T-helper 22 cell (primary cell): ENCODE measurements around the gene SLC13A3.
"Not testable (repeated sequence)": the region's sequence is repeated elsewhere in the genome, so short reads cannot be mapped to it uniquely, and the experiment has no call there.

Source experiments
- DNase-seq: peaks from one replicate; pipeline ENCODE4 v3.0.0-alpha.2; 2020; ENCODE audit warnings: low read depth

SLC13A3 gene

DNA sequence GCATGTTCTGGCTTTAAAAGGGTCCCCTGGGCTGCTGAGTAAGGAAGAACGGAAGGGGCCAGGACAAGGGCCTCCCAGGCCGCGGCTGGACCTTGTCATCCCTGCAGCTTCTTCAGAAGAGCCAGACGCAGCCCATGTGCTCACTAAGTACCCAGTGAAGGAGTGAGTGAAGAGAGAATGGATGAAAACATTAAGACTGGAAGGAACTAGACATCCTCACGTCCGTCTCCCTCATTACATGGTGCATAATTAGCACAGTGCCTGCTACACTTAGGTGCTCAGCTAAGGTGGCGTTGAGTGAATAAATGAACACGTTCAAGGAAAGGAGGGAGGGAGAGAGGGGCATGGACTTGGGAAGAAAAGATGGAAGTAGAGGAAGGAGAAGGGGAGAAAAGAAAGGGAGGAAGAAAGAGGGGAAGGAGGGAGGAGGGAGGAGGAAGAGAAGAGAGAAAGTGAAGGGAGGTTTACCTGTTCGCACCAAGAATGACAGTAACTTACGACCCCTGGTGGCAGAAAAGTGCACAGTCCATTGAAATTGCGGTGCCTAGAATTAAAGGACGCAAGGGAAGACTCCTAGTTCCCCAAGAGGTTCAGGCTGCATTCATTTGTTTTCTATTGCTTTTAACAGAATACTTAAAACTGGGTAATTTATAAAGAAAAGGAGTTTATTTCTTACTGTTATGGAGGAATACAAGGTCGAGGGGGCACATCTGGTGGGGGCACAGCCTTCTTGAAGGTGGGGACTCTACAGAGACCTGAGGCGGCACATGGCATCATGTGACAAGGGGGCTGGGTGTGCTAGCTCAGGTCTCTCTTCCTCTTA is 30.0 kb upstream of the SLC13A3 start:
- peak; percentile 17 for DNase-seq

DNA sequence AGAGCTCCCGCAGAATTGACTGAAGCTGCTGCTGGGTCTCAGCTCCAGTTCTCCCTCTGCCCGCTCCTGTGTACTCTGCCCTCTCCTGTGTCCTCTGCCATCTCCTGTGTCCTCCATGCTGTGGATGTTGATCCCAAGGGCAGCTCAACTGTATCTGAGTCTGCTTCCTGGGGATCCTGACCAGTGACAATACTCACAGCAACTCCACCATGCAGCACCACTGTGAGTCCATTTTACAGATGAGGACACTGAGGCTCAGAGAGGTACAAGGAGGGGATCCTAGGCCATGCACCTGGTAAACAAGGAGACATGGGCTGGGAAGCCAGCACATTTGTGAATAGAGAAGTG is 29.4 kb upstream of the SLC13A3 start:
- DNase-seq: no peak

DNA sequence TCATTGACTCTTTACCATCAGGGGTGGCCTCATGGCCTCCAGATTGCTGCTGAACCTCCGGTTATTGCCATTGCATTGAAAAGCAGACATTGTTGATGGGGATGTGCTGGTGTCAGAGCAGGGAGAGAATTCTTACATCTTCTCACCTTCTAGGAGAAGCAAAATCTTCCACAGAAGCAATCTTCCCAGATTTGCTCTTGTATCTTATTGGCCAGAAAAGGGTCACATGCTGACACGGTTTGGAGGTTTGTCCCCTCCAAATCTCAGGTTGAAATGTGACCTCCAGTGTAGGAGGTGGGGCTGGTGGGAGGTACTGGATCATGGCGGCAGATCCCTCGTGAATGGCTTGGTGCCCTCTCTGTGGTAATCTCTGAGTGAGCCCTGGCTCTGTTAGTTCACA is 27.3 kb upstream of the SLC13A3 start:
- no peak for DNase-seq

DNA sequence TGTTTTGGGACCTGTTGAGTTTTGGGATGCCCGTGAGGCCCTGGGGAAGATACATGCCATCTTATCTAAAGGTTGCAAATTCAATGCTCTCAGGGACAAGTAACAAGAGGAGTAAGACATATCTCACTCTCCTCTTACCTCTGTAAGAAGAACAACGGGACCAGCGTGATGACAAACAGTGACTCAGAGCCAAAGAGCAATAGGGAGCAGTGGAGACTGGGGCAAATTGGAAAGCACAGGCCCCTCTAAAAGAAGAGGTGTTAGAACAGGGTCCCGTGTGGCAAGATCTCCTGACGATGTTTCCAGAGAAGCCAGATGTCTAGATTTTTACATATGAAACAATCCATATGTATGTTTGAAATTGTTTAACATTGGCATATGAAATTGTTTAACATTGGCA is 26.3 kb upstream of the SLC13A3 start:
- DNase-seq: no peak

DNA sequence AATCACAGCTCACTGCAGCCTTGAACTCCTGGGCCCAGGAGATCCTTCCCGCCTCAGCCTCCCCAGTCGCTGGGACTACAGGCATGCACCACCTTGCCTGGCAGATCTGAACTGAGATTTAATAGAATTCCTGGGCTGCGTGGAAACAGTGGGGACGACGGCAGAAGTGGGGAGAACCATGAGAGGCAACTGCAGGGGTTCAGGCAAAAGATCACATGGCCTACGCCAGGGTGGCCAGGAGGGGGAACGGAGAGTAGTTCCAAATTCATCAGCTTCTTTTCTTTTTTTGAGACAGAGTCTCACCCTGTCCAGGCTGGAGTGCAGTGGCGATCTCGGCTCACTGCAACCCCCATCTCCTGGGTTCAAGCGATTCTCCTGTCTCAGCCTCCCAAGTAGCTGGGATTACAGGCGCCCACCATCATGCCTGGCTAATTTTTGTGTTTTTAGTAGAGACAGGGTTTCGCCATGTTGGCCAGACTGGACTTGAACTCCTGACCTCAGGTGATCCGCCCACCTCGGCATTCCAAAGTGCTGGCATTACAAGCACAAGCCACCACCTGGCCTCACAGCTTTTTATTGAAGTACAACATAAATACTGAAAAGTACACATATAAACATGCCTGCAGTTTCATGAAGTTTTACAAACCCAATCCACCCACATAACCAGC is 25.5 kb upstream of the SLC13A3 start:
- not testable (repeated sequence) for DNase-seq

DNA sequence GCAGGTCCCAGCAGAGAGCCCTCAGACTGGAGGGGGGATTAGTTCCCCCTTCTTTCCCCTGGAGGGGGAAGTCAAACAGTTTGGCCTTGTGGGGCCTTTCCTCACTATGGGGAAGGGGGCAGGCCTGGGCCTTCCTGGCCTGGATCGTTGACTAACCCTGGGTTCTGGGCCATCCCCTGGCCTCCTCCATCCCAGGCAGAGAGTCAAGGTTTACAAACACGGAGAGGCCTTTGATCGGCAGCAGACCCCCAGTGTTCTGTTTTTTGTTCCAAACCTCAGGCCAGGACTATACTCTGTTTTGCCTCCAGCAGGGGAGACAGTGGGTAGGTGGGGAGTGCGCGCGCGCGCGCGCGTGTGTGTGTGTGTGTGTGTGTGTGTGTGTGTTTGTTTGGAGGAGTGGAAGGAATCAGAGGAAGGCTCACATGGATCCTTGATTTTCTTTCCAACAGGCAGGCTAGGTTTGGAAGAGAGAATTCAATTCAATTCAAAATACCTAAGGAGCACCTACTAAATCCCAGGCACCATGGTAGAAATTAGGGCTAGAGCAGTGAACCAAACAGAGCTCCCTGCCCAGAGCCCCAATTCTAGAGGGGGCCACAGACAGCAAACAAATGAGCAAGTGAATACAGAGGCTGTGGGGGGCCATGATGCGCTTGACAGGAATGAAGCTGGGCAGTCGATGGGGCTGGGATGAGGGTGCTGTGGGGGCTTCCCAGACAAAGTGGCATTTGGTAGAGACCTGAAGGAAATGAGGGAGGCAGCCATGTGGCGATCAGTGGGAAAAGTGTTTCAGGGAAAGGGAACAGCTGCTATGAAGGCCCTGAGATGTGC is 23.2 kb upstream of the SLC13A3 start:
- no peak for DNase-seq

DNA sequence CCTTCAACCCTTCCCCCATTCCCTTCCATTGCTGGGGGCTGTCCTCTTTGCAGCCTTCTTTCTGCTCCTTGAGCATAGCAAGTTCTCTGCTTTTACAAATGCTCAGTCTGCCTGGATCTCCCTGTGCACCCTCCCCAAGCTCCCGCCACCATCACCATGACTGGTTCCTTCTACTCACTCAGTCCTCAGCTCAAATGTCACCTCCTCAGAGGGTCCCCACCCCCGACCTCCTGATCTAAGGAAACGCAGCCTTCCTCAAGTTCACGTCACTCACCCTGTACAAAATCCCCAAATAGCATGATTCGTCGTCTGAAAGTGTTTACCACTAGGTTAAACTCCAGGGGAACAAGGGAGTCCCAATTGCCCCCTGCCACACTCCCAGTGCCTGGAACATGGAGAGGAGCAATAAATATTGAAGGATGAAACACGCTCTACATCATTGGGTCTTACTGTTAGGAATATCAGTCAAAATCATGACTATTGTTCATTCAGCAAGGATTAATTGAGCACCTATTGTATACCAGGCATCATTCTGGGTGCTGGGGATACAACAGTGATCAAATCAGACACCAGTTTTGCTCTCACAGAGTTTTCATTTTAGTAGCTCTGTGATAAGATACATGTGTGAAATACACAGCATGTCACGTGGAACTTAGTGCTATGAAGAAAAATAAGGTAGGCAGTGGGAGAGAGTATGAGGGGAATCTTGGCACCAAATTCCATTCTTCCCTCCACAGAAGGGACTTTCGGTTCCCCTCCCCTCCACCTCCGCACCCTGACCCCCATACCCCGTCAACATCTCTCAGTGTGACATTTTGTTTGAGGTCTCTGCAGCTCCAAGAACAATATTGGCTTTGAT is 22.4 kb upstream of the SLC13A3 start:
- no peak for DNase-seq

DNA sequence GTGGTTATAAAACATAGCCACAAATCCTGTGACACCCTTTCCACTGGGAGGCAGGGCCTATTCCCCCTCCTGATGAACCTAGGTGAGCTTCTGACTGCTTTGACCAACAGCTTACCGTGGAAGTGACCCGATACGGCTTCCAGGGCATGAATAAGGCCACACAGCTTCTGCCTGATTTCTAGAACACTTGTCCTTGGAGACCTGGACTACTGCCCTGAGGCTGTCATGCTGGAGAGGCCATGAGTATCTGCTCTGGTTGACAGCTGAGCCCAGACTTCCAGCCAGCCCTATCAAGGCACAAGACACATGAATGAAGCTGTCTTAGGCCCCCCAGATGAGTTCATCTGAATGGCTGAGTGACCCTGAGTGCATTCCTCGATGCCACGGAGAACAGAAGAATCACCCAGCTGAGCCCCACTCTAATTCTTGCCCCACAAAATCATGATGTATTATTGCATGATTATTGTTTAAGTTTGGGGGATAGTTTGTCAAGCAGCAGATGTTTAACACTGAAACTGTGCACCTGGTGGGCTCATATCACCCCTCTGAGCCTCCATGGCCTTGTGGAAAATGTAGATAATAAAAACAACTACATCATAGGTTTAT is 21.4 kb upstream of the SLC13A3 start:
- no peak for DNase-seq

DNA sequence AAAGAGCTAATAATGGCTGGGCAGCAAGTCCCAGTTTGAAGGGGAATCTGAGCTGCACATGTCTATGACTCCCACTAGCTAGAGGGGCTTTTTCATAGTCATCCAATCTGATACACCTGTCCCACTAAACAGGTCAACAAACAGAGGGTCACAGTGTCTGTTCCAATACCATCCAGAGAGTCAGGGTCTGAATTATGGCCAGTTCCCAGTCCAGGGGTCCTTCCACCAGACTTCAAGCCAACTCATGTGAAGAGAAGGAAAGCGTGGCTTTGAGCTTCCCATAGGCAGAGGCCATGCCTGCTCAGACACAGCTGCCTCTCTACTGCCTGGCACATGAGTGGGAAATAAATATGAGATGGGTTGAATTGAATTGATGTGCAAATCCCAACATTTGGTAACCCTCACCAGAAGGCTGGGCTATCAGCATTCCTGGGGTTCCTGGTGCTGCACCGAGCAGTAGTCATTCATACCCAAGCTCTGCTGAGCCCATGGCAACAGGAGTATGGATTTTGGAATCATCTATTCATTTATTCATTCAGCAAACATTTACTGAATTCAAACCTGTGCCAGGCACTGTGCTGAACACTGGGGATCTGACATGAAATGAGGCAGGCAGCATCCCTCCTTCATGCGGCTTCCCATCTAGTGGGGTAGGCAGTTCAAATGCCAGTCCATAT is 20.7 kb upstream of the SLC13A3 start:
- DNase-seq: no peak

DNA sequence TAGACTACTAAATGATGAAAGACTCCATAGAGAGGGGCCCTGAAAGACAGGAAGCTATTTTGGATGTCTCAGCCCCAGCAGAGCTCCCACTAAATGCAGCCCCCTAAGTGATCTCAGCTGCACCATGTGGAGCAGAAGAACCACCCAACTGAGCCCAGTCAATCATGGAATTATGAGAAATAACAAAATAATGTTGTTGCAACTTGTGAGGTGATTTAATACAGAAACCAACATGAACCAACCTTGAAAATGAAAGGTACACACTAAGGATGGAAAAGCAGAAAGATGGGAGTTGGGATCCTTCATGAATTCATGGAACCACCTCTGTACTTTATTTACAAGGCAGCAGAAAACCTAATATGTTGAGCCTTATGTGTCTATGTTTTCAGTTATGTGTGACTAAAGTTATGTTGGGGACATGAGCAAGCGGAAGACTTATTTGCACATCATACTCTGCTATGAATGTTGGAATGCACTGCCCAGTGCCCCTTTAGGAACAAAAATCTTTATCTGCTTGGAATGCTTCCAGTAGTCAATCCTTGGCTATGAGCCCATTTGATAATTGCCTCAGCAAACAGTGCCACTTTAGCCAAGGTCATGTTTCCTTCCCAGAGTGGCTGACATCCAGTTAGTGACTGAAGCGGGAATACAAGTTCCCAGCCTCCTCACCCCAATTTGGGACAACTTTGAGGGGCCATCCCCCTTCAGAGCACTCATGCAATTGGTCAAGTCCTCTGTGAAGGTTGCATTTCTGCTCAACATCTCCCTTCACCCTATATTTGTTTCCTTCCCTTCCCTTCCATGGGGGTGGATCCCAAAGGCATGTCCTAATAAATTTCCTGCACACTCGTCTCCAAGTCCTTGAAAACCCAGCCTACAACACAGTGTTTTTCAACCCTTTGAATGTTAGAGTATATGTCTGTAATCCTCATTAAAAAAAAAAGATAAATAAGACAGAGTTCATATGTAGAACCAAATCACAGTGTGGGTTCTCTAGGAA is 19.6 kb upstream of the SLC13A3 start:
- DNase-seq: no peak

DNA sequence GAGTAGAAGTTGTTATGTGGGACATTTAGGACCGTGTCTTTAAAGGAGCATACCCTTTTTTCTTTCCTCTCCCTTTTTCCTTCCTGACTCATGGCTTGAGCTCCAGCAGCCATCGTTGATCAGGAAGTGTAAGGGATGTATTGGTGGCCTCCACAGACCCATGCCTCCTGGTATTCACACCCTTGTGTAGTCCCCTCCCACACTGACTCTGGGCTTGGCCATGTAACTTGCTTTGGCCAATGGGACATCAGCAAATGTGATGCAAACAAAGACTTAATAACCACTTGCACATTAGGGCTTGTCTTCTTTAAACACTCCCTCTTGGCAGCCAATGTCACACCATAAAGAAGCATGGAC is 18.9 kb upstream of the SLC13A3 start:
- no peak for DNase-seq

DNA sequence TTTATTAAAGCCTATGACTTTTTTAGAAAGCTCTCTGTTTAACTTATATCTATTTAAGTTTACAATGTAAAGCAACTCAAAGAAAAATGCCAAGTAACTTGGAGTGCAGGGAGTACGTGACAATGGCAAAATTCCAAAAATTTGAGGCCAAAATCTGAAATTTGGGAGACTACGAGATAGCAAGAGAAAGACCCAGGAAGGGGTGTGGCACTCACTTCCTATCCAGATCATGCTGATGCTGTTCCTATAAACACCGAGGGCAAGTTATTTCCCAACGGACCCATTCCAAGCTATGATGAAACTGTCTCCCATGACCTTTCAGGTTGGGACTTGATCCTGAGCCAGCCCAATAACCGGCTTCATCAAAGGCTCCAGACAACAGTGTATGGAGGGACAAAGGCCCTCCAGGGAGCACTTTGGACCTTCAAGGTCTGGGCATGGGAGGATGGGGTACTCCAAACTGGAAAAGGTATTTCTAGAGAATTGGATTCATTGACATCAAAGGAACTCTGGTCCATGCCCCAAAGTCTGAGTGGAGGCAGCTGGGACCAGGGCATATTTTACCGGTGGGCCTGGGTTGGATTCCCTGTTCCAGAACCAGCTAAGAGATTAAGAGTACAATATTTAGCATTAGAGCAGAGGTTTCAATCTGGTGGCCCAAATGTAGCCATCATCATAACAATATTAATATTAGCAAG is 15.7 kb upstream of the SLC13A3 start:
- DNase-seq: no peak

DNA sequence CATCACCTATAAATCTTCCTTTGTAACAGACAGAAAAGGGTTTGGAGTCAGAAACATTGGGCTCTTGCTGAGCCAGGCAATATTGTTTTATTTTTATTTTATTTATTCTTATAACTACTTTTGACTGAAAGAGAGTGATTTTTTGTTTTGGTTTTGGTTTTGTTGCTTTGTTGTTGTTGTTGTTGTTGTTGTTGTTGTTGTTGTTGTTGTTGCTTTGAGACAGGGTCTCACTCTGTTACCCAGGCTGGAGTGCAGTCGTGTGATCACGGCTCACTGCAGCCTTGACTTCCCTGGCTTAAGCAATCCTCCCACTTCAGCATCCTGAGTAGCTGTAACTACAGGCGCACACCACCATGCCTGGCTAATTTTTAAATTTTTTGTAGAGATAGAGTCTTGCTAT is 15.0 kb upstream of the SLC13A3 start:
- DNase-seq: no peak

DNA sequence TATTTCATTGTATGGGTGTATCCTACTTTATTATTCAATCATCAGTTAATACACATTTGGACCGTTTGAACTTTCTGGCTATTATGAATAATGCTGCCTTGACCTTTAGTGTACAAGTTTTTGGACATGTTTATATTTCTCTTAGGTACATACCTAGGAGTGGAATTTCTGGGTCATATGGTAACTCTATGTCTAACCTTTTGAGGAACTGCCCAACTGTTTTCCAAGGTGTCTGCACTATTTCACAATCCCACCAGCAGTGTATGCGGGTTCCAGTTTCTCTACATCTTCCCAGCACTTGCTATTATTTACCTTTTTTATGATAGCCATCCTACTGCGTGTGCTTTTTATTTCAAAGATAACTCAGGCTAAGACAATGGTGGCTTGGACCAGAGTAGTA is 14.3 kb upstream of the SLC13A3 start:
- DNase-seq: no peak

DNA sequence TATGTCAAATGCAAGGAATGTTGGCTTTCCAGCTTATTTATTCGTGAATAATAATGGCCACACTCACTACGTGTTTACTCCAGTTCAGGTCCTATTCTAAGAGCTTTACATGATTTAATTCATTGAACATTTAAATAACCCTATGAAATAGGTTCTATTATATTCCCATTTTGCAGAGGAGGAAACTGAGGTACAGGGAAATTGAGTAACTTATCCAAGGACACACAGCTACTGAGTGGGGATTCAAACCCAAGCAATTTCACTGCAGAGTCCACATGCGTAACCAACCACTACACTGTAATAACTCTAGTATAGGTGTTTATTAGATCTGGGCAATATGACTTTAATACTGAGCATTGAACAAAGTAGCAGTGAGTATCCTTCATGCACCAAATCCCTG is 12.3 kb upstream of the SLC13A3 start:
- DNase-seq: no peak

DNA sequence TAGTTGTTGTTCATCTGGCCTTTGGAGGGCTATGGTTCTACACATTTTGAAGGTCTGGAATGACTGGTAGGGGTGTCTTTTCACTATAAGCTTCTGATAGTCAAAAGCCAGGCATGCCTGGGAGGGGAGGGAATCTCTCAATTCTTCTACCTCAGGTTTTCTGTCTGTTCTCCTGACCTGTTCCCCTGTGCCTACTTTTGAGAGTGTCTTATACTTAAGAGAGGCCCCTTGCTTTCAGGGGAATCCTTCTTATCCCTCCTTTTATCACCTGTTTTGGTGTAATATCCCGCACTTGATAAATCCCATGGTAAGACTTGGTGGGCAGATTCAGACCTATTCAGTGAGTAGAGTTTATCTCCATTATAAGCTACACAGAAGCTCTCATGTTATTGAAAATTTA is 10.4 kb upstream of the SLC13A3 start:
- DNase-seq: no peak

DNA sequence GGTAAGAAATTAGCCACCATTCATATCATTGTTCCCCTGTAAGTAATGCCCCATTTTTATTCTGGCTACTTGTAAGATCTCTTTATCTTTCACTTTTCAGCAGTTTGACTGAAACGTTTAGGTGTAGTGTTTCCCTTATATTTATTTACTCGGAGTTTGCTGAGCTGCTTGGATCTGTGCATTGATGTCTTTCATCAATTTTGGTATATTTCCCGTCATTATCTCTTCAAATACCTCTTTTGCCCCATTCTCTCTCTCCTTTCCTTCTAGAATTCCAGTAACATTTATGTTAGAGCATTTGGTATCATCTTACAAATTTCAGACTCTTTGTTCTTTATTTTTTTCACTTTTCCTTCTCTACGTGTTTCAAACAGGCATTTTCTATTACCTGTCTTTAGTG is 9.2 kb upstream of the SLC13A3 start:
- no peak for DNase-seq

DNA sequence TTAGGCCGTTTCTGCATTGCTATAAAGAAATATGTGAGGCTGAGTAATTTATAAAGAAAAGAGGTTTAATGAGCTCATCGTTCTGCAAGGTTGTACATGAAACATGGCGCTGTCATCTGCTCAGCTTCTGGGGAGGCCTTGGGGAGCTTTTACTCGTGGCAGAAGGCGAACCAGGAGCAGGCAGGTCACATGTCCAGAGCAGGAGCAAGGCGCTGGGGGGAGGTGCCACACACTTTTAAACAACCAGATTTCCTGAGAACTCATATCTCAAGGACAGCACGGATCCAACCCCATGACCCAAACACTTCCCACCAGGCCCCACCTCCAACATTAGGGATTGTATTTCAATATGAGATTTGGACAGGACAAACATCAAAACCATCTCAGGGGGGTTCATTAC is 6.4 kb upstream of the SLC13A3 start:
- no peak for DNase-seq

DNA sequence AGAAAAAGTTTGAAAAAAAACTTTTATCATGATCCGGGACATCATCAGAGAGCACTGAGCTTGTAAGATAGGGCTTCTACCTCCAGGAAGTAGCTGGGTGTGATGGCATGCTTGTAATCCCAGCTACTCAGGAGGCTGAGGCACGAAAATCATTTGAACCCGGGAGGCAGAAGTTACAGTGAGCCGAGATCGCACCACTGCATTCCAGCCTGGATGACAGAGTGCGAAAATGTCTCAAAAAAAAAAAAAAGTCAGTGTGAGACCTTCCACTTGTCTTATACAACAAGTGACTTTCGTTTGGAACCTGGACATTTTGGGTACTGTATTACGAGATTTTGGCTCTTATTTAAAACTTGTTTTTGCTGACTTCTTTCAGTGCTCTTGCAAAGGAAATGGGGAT is 5.9 kb upstream of the SLC13A3 start:
- no peak for DNase-seq
